WTC11 (cell line): Measurements from ENCODE around the gene AKNAD1. TPM values are rescaled to one million over a fixed set of nuclear protein-coding genes. Genes with fewer than 3 reads are reported as not detected.

ENCODE experiments used
- ATAC-seq: fragments of 200-7000 bp; cut with Tn5 transposase; 2 replicates; pipeline ENCODE4 v1.10.0; 2021; ENCODE audit warnings: mild to moderate bottlenecking, moderate library complexity
- CTCF ChIA-PET: fragments of 300-600 bp; sonication (Branson Sonifier 250); formaldehyde crosslinking; loops from one replicate; lab custom pipeline; 2021; ENCODE audit warnings: antibody characterized with exemption; lab: Charles Lee
- POLR2A ChIA-PET: fragments of 350-600 bp; sonication (Branson Sonifier 250); formaldehyde crosslinking; loops from one replicate; lab custom pipeline; 2021; ENCODE audit warnings: antibody characterized with exemption; lab: Charles Lee
- DNase-seq: peaks from one replicate; pipeline ENCODE4 v3.0.0; 2021; ENCODE audit warnings: low spot score
- H3K27ac Mint-ChIP-seq: 2 replicates; pipeline ENCODE4 v1.8.0; 2021; ENCODE audit warnings: mixed read lengths
- H3K27me3 Mint-ChIP-seq: 2 replicates; pipeline ENCODE4 v1.8.0; 2021; ENCODE audit warnings: low read depth, mild to moderate bottlenecking, moderate library complexity, mixed read lengths
- H3K36me3 Mint-ChIP-seq: 2 replicates; pipeline ENCODE4 v1.8.0; 2021; ENCODE audit warnings: mixed read lengths
- H3K4me1 Mint-ChIP-seq: 2 replicates; pipeline ENCODE4 v1.8.0; 2022; ENCODE audit warnings: mixed read lengths
- H3K4me3 Mint-ChIP-seq: 2 replicates; pipeline ENCODE4 v1.8.0; 2021; ENCODE audit warnings: mild to moderate bottlenecking, moderate library complexity, mixed read lengths
- H3K9me3 Mint-ChIP-seq: 2 replicates; pipeline ENCODE4 v1.8.0; 2021; ENCODE audit warnings: mixed read lengths
- ELF4 ChIP-seq: sonication (generic); formaldehyde crosslinking; IDR thresholded peaks from 2 replicates; pipeline ENCODE4 v1.8.1; 2022; ENCODE audit warnings: low read depth, mild to moderate bottlenecking, moderate library complexity, missing genetic modification reagents
- EMX1 ChIP-seq: fragments of 250-450 bp; sonication (Bioruptor Pico); IDR thresholded peaks from 2 replicates; pipeline ENCODE4 v1.8.0; 2021; ENCODE audit warnings: mild to moderate bottlenecking
- GABPB1 ChIP-seq: sonication (generic); formaldehyde crosslinking; IDR thresholded peaks from 2 replicates; pipeline ENCODE4 v1.8.1; 2023; ENCODE audit warnings: mild to moderate bottlenecking, missing genetic modification reagents
- JUN ChIP-seq: sonication (generic); formaldehyde crosslinking; IDR thresholded peaks from 2 replicates; pipeline ENCODE4 v1.8.0; 2023; ENCODE audit warnings: mild to moderate bottlenecking, missing genetic modification reagents
- MYBL2 ChIP-seq: sonication (generic); formaldehyde crosslinking; IDR thresholded peaks from 2 replicates; pipeline ENCODE4 v1.8.1; 2023; ENCODE audit warnings: mild to moderate bottlenecking, moderate library complexity, missing genetic modification reagents
- NFE2L1 ChIP-seq: sonication (generic); formaldehyde crosslinking; IDR thresholded peaks from 2 replicates; pipeline ENCODE4 v1.8.1; 2023; ENCODE audit warnings: missing genetic modification reagents
- NR1H2 ChIP-seq: sonication (generic); formaldehyde crosslinking; IDR thresholded peaks from 2 replicates; pipeline ENCODE4 v1.9.0; 2021; ENCODE audit warnings: mild to moderate bottlenecking, moderate library complexity, missing genetic modification reagents
- SMAD4 ChIP-seq: sonication (generic); formaldehyde crosslinking; IDR thresholded peaks from 2 replicates; pipeline ENCODE4 v1.8.0; 2022; ENCODE audit warnings: mild to moderate bottlenecking, missing genetic modification reagents
- ZNF232 ChIP-seq: sonication (generic); formaldehyde crosslinking; IDR thresholded peaks from 2 replicates; pipeline ENCODE4 v1.8.0; 2022; ENCODE audit warnings: mild to moderate bottlenecking, missing genetic modification reagents
- ZNF396 ChIP-seq: fragments of 250-450 bp; sonication (Bioruptor Pico); IDR thresholded peaks from 2 replicates; pipeline ENCODE4 v1.8.0; 2021; ENCODE audit warnings: mild to moderate bottlenecking, moderate library complexity, borderline replicate concordance
- total RNA-seq: library from RNA; stranded (reverse); gene quantifications from 3 replicates; pipeline ENCODE4 v1.2.3, GENCODE V29; 2021
- TF ChIP-seq, protein P1 (sequence below): sonication (generic); formaldehyde crosslinking; IDR thresholded peaks from 2 replicates; pipeline ENCODE4 v1.8.1; 2023; ENCODE audit warnings: mild to moderate bottlenecking, missing genetic modification reagents
- TF ChIP-seq, protein P2 (sequence below): sonication (generic); formaldehyde crosslinking; IDR thresholded peaks from 2 replicates; pipeline ENCODE4 v1.8.0; 2023; ENCODE audit warnings: missing genetic modification reagents
- TF ChIP-seq, protein P3 (sequence below): fragments of 250-450 bp; sonication (Bioruptor Pico); conservative IDR thresholded peaks from 2 replicates; pipeline ENCODE4 v1.9.0; 2021; ENCODE audit warnings: mild to moderate bottlenecking
- TF ChIP-seq, protein P4 (sequence below): sonication (generic); formaldehyde crosslinking; IDR thresholded peaks from 2 replicates; pipeline ENCODE4 v1.8.0; 2022; ENCODE audit warnings: mild to moderate bottlenecking, missing genetic modification reagents
- TF ChIP-seq, protein P5 (sequence below): sonication (generic); formaldehyde crosslinking; IDR thresholded peaks from 2 replicates; pipeline ENCODE4 v1.8.1; 2022; ENCODE audit warnings: mild to moderate bottlenecking, missing genetic modification reagents, moderate library complexity, borderline replicate concordance
- TF ChIP-seq, protein P6 (sequence below): sonication (generic); formaldehyde crosslinking; IDR thresholded peaks from 2 replicates; pipeline ENCODE4 v1.8.1; 2023; ENCODE audit warnings: mild to moderate bottlenecking, missing genetic modification reagents
- TF ChIP-seq, protein P7 (sequence below): fragments of 250-450 bp; sonication (Bioruptor Pico); IDR thresholded peaks from 2 replicates; pipeline ENCODE4 v2.1.2; 2022; ENCODE audit warnings: mild to moderate bottlenecking, moderate library complexity
- TF ChIP-seq, protein P8 (sequence below): fragments of 200-600 bp; IDR thresholded peaks from 2 replicates; pipeline ENCODE4 v1.8.0; 2022; ENCODE audit warnings: antibody characterized with exemption

AKNAD1 gene
- total RNA-seq, 1 experiment from 2014 or later = not detected

DNA sequence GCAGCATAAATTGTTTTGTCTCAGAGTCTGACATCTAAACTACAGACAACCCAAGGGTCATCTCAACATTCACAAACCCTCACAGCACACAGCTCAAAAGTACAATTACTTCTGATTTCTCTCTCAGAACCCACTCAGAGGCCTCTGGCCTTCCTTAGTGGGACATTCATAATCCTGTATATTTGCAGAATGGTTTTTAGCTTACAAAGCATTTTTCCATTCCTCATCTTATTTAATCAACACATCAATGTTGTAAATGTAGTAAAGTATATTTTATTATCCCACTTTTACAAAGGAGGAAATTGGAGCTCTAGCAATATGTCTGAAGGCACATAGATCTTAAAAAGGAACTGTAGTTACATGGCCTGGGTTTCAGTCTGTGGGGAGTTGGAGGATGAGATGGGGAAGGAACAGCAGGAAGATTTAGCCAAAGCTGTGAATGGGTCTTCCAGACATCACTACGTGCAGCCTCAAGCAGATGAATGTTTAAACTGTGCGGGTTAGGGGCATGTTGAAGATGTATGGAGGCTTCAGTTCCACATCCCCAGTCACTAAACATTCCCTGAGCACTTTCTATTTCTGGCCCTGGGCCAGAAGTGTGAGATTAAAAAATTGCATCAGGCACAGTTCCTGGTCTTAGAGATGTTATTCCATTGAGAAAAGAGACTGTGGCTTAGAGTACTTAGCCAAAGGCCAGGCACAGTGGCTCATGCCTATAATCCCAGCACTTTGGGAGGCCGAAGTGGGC, 13.3 kb downstream of the AKNAD1 start:
- CTCF ChIA-PET = interaction anchor here (0.6 kb wide), 1 partner anchor 9 kb away, joined by 3 read pairs; no protein-coding TSS in a partner anchor

DNA sequence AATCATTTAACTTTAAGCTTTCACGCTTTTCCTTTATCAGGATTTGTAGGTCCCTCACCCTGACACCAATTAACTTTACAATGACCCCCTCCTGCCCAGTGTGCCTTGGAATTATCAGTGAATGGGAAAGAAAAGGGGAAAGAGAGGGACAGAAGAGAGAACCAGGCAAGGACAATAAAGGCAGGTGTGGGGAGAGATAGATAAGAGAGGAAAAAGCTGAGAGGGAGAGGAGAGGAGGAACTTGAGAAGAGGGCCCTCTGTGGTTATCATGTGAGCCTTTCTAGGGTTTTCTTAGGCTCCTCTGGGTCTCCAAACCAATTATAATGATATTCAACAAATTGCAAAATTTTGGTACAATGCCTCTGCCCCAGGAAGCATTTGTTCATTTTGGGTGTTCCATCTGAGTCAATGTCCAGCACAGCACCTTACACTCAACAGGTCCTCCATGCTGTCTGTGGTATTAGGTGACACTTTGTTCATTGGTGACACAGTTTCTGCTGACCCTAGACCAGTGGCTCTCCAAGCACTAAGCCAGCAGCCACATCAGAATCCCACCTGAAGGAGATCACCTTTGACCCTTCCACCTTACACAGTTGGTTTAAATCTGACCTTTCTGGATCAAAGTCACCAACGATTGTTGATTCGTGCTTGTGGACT, 14.2 kb downstream of the AKNAD1 start:
- no peak overlapping the region; the same call in 1 of the 2 replicates for H3K27ac Mint-ChIP-seq
- H3K9me3 Mint-ChIP-seq = peaks cover 5% of the 10 kb centered on the region; the same call in 1 of the 2 replicates
- H3K36me3 Mint-ChIP-seq = no peaks in the 10 kb centered on the region
- ChIA-PET CTCF (no interaction called here), POLR2A (no interaction called here)
- DNase-seq (no peak), ATAC-seq (peak; percentile 43)
- H3K27me3 Mint-ChIP-seq = no peaks in the 10 kb centered on the region; the same call in 1 of the 2 replicates
- peaks cover 13% of the 10 kb centered on the region for H3K4me1 Mint-ChIP-seq
- no peak overlapping the region for H3K4me3 Mint-ChIP-seq
- TF ChIP-seq ZNF232 (no peak), NR1H2 (CRISPR knock-in tag) (no peak), MYBL2 (CRISPR knock-in tag) (no peak), ZNF396 (no peak), JUN (CRISPR knock-in tag) (no peak), EMX1 (no peak), NFE2L1 (CRISPR knock-in tag) (no peak), GABPB1 (CRISPR knock-in tag) (no peak), ELF4 (CRISPR knock-in tag) (no peak)
- TF ChIP-seq, protein P1, sequence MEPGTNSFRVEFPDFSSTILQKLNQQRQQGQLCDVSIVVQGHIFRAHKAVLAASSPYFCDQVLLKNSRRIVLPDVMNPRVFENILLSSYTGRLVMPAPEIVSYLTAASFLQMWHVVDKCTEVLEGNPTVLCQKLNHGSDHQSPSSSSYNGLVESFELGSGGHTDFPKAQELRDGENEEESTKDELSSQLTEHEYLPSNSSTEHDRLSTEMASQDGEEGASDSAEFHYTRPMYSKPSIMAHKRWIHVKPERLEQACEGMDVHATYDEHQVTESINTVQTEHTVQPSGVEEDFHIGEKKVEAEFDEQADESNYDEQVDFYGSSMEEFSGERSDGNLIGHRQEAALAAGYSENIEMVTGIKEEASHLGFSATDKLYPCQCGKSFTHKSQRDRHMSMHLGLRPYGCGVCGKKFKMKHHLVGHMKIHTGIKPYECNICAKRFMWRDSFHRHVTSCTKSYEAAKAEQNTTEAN (CRISPR knock-in tag) = no peak
- TF ChIP-seq, protein P2, sequence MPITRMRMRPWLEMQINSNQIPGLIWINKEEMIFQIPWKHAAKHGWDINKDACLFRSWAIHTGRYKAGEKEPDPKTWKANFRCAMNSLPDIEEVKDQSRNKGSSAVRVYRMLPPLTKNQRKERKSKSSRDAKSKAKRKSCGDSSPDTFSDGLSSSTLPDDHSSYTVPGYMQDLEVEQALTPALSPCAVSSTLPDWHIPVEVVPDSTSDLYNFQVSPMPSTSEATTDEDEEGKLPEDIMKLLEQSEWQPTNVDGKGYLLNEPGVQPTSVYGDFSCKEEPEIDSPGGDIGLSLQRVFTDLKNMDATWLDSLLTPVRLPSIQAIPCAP (CRISPR knock-in tag) = no peak
- TF ChIP-seq, protein P3, sequence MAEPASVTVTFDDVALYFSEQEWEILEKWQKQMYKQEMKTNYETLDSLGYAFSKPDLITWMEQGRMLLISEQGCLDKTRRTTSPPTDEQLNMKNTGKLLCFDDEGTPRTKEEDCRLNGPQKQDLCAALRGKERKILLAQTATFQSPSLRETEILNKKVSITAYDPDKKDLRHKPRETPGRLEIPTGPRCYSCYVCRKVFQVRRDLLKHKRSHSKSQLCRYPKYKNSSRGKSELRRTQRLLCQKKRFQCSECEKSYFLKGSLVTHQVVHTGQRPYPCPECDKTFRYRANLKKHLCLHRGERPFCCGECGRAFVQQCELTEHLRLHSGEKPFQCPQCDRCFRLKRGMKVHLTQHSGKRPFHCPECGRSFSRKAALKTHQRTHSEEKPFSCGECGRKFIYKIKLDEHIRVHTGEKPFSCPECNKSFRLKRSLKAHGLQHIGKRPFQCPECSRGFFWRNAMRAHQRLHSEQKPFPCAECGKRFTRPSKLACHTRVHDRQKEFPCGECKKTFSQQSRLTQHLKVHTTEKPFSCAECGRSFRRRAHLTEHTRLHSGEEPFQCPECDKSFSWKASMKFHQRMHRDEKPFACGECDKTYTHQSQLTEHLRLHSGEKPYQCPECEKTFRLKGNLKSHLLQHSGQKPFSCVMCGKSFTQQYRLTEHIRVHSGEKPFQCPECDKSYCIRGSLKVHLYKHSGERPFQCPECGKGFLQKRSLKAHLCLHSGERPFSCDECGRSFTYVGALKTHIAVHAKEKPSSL (CRISPR knock-in tag) = no peak
- TF ChIP-seq, protein P4, sequence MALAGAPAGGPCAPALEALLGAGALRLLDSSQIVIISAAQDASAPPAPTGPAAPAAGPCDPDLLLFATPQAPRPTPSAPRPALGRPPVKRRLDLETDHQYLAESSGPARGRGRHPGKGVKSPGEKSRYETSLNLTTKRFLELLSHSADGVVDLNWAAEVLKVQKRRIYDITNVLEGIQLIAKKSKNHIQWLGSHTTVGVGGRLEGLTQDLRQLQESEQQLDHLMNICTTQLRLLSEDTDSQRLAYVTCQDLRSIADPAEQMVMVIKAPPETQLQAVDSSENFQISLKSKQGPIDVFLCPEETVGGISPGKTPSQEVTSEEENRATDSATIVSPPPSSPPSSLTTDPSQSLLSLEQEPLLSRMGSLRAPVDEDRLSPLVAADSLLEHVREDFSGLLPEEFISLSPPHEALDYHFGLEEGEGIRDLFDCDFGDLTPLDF (CRISPR knock-in tag) = no peak

More for the DNA sequence above, 13.3 kb downstream of the AKNAD1 start:
- no peak for DNase-seq
- POLR2A ChIA-PET = no interaction called here
- Mint-ChIP-seq H3K4me1 (peaks cover 13% of the 10 kb centered on the region), H3K27me3 (no peaks in the 10 kb centered on the region; the same call in 1 of the 2 replicates), H3K4me3 (no peak overlapping the region), H3K36me3 (no peaks in the 10 kb centered on the region), H3K9me3 (peaks cover under 1% of the 10 kb centered on the region; the same call in 1 of the 2 replicates), H3K27ac (no peak overlapping the region)
- ATAC-seq = no peak
- TF ChIP-seq, protein P5, sequence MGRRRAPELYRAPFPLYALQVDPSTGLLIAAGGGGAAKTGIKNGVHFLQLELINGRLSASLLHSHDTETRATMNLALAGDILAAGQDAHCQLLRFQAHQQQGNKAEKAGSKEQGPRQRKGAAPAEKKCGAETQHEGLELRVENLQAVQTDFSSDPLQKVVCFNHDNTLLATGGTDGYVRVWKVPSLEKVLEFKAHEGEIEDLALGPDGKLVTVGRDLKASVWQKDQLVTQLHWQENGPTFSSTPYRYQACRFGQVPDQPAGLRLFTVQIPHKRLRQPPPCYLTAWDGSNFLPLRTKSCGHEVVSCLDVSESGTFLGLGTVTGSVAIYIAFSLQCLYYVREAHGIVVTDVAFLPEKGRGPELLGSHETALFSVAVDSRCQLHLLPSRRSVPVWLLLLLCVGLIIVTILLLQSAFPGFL (CRISPR knock-in tag) = no peak
- TF ChIP-seq, protein P6, sequence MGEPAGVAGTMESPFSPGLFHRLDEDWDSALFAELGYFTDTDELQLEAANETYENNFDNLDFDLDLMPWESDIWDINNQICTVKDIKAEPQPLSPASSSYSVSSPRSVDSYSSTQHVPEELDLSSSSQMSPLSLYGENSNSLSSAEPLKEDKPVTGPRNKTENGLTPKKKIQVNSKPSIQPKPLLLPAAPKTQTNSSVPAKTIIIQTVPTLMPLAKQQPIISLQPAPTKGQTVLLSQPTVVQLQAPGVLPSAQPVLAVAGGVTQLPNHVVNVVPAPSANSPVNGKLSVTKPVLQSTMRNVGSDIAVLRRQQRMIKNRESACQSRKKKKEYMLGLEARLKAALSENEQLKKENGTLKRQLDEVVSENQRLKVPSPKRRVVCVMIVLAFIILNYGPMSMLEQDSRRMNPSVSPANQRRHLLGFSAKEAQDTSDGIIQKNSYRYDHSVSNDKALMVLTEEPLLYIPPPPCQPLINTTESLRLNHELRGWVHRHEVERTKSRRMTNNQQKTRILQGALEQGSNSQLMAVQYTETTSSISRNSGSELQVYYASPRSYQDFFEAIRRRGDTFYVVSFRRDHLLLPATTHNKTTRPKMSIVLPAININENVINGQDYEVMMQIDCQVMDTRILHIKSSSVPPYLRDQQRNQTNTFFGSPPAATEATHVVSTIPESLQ (CRISPR knock-in tag) = no peak
- TF ChIP-seq, protein P7, sequence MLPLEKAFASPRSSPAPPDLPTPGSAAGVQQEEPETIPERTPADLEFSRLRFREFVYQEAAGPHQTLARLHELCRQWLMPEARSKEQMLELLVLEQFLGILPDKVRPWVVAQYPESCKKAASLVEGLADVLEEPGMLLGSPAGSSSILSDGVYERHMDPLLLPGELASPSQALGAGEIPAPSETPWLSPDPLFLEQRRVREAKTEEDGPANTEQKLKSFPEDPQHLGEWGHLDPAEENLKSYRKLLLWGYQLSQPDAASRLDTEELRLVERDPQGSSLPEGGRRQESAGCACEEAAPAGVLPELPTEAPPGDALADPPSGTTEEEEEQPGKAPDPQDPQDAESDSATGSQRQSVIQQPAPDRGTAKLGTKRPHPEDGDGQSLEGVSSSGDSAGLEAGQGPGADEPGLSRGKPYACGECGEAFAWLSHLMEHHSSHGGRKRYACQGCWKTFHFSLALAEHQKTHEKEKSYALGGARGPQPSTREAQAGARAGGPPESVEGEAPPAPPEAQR (CRISPR knock-in tag) = no peak
- no peak for TF ChIP-seq SMAD4
- TF ChIP-seq, protein P8, sequence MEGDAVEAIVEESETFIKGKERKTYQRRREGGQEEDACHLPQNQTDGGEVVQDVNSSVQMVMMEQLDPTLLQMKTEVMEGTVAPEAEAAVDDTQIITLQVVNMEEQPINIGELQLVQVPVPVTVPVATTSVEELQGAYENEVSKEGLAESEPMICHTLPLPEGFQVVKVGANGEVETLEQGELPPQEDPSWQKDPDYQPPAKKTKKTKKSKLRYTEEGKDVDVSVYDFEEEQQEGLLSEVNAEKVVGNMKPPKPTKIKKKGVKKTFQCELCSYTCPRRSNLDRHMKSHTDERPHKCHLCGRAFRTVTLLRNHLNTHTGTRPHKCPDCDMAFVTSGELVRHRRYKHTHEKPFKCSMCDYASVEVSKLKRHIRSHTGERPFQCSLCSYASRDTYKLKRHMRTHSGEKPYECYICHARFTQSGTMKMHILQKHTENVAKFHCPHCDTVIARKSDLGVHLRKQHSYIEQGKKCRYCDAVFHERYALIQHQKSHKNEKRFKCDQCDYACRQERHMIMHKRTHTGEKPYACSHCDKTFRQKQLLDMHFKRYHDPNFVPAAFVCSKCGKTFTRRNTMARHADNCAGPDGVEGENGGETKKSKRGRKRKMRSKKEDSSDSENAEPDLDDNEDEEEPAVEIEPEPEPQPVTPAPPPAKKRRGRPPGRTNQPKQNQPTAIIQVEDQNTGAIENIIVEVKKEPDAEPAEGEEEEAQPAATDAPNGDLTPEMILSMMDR = no peak
